Raji (cell line): ENCODE measurements around the gene HMG20B.

Experiments used
- POLR2A ChIP-seq: IDR thresholded peaks from 2 replicates; pipeline ENCODE4 v1.6.1; 2011; ENCODE audit warnings: low read depth, low read length, control low read depth; ENCODE audit not compliant: insufficient read depth

HMG20B gene

GRCh38 chr19:3585301-3586126 lies 12.8 kb downstream of the HMG20B start, which contains the start of gene GIPC3:
Gene GIPC3 (plus strand): TSS chr19:3585478. CDS start chr19:3585598, 120 bp downstream.
- no peak for TF ChIP-seq POLR2A

GRCh38 chr19:3586127-3586626 lies 13.4 kb downstream of the HMG20B start:
- TF ChIP-seq POLR2A, result no peak

GRCh38 chr19:3586707-3587346 lies 14.1 kb downstream of the HMG20B start:
- TF ChIP-seq POLR2A, result no peak

GRCh38 chr19:3589439-3589838 lies 16.7 kb downstream of the HMG20B start:
- no peak for TF ChIP-seq POLR2A

GRCh38 chr19:3589949-3590348 lies 17.2 kb downstream of the HMG20B start:
- no peak for TF ChIP-seq POLR2A

GRCh38 chr19:3590991-3591659 lies 18.4 kb downstream of the HMG20B start:
- TF ChIP-seq POLR2A, result no peak

GRCh38 chr19:3591876-3592613 lies 19.3 kb downstream of the HMG20B start:
- TF ChIP-seq POLR2A, result no peak

GRCh38 chr19:3593156-3593555 lies 20.4 kb downstream of the HMG20B start:
- no peak for TF ChIP-seq POLR2A

- no peak for TF ChIP-seq POLR2A
These were observed 22.8 kb downstream of the HMG20B start for GRCh38 chr19:3595521-3596061.

GRCh38 chr19:3599776-3600187 lies 27.0 kb downstream of the HMG20B start:
- TF ChIP-seq POLR2A, result no peak

GRCh38 chr19:3601021-3601420 lies 28.3 kb downstream of the HMG20B start:
- TF ChIP-seq POLR2A, result no peak

GRCh38 chr19:3603121-3603811 lies 30.5 kb downstream of the HMG20B start:
- TF ChIP-seq POLR2A, result no peak

- no peak for TF ChIP-seq POLR2A
These were observed 31.7 kb downstream of the HMG20B start for GRCh38 chr19:3604227-3604986.
